AG09309 (cell line): Measurements from ENCODE around the gene AGAP1.

Experiments
- DNase-seq: peaks from one replicate; pipeline ENCODE4 v3.0.0-alpha.2; 2010; ENCODE audit warnings: low read depth
- H3K4me3 ChIP-seq: 2 replicates; pipeline ENCODE4 v1.5.1; 2011; ENCODE audit warnings: mild to moderate bottlenecking, low read depth, low read length, moderate library complexity; ENCODE audit not compliant: control insufficient read depth
- TF ChIP-seq, protein P1 (sequence below): IDR thresholded peaks from 2 replicates; pipeline ENCODE4 v1.5.1; 2011; ENCODE audit warnings: mild to moderate bottlenecking, low read depth, low read length, inconsistent platforms; ENCODE audit not compliant: insufficient read depth, control insufficient read depth; ENCODE audit errors: missing control alignments

The AGAP1 gene

DNA sequence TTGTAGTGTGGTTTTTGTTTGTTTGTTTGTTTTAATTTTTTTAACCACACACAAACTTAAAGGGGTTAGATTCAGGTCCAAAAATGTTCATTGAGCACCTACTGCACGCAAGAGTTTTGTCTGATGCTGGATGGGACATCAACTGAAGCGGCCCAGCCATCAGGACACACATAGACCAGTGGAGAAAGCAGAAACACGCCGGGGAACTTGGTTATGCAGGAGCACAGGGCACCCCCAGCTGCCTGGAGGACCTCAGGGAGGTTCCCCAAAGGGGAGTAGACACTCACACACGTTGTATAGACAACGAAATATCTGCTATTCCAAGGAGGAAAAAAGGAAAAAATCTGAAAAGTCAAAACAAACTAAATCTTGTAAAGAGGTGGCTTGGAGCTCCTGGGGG, 482.7 kb downstream of the AGAP1 start:
- TF ChIP-seq, protein P1, sequence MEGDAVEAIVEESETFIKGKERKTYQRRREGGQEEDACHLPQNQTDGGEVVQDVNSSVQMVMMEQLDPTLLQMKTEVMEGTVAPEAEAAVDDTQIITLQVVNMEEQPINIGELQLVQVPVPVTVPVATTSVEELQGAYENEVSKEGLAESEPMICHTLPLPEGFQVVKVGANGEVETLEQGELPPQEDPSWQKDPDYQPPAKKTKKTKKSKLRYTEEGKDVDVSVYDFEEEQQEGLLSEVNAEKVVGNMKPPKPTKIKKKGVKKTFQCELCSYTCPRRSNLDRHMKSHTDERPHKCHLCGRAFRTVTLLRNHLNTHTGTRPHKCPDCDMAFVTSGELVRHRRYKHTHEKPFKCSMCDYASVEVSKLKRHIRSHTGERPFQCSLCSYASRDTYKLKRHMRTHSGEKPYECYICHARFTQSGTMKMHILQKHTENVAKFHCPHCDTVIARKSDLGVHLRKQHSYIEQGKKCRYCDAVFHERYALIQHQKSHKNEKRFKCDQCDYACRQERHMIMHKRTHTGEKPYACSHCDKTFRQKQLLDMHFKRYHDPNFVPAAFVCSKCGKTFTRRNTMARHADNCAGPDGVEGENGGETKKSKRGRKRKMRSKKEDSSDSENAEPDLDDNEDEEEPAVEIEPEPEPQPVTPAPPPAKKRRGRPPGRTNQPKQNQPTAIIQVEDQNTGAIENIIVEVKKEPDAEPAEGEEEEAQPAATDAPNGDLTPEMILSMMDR = no peak
- no peak overlapping the region for H3K4me3 ChIP-seq

DNA sequence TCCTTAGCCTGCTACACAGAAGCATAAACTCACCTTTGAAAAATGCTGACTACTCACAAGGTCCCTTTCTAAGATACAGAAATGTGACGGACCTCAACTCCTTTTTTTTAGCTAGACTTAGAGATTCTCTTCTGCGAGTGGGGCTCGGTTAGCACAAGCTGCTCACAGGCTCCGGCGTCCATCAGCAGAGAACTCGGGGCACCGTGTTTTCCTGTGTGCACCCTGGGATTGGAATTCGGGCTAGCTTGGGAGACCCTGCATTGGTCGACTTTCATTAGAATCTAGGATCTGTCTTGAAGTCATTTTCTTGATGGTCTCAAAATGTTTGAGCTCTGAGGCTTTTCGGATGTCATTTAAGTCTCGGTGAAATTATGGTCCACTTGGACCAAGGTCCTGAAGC, 483.1 kb downstream of the AGAP1 start:
- H3K4me3 ChIP-seq = no peak overlapping the region
- no peak for DNase-seq
- TF ChIP-seq, protein P1 = no peak

More for the DNA sequence above, 482.7 kb downstream of the AGAP1 start:
- no peak for DNase-seq

DNA sequence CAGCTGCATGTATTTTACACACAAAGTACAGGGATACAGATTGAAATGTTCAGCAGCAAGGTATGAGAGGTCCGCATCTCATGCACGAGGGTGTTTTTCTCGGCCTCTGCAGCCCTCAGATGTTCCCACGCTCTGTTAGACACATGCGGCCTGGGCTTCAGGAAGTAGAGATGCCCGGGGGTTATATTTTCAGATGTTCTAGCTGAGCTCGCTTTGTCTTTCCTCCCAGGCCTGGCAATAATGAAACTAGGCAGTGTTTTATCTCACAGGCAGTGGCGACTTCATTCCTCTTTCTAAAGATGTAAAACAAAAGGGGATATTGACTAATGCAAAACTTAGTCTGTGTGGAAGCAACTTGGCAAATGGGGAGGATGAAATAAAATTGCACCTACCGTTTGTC, 483.6 kb downstream of the AGAP1 start:
- TF ChIP-seq, protein P1 = no peak
- no peak overlapping the region for H3K4me3 ChIP-seq
- no peak for DNase-seq

- DNase-seq = no peak
- H3K4me3 ChIP-seq = no peak overlapping the region
- TF ChIP-seq, protein P1 = no peak
These were observed 484.2 kb downstream of the AGAP1 start for GRCh38 chr2:235978022-235978421.

DNA sequence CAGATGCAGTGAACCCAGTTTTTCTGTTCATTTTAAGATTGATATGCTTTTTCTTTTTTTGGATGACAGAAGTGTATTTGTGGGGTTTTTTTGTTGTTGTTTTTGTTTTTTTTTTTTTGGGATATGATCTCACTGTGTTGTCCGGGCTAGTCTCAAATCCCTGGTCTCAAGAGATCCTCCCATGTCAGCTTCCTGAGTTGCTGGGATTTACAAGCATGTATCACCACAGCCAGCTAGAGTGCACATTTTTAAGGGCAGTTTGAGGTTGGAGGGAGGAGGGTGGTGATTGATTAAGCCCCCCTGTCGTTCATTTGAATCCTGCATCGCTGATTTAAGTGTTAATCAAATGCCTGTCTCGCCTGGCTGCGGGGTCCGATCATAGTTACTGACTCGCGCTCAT, 485.2 kb downstream of the AGAP1 start:
- TF ChIP-seq, protein P1 = no peak
- no peak for DNase-seq
- H3K4me3 ChIP-seq = no peak overlapping the region

DNA sequence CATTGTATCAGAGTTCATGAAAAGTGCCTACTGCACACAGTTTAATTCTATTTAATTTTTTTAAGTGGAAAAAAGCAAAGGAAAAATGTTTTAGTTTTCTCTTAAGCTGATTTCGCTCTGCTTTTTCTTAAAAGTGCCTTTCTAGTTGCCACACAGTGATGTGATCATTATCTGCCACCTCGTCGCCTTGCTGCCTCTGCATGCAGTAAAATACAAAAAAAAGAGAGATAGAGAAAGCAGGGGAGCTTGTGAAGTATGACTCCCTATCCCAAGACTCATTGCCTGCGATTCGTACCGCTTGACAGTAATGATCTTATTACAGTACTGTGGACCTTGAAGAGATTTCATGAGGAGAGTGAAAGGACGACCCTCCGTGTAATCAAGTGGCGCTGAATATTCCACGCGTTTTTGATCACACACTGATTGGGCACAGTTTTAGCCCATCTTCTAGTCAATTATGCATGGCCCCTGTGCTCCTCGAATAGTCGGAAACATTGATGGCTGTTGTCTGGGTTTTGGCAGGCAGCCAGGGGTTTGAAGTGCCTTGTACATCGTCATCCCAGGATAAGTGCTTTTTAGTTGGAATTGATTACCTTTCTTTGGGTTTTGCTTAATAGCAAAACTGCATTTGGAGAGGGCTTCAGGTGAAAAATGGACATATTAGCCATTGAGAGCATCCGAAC, 486.1 kb downstream of the AGAP1 start:
- TF ChIP-seq, protein P1 = no peak
- no peak overlapping the region for H3K4me3 ChIP-seq
- no peak for DNase-seq
